Esophagus squamous epithelium (tissue), 4 donors: ENCODE data around the gene ITM2A.

ENCODE experiments used
- CTCF ChIP-seq, 6 experiments: fragments of 450-650 bp in 4 of 6; fragments of 200-600 bp in 2 of 6; sonication (generic) in 2 of 6; IDR thresholded peaks; one replicate each; pipeline ENCODE4 v1.5.1; 2016 to 2019; ENCODE audit warnings: antibody characterized with exemption in 6 of 6, mild to moderate bottlenecking in 4 of 6, moderate library complexity in 4 of 6
- POLR2A ChIP-seq, 4 donors: fragments of 450-650 bp; IDR thresholded peaks; one replicate each; pipeline ENCODE4 v1.6.1; 2017; ENCODE audit warnings: antibody characterized with exemption in 4 of 4, mild to moderate bottlenecking in 4 of 4, moderate library complexity in 3 of 4

DNA sequence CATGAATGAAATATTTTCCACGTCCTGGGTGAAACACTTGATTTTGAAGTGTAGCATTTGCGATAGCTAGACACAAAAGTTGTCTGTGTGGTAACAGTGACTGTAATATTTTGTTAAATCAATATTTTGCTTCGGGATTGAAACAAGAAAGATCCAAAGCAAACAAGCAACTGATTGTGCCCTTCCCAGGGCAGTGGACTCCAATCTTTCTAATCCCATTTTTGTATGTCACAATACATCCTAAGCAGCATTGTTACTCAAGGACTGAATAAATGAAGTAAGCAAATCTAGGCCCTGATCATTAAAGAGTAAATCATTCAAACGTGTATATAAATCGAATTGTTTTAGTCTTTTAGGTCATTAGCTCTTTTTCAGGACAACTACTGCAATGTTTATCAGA lies 2.8 kb downstream of the ITM2A start:
- no peak for TF ChIP-seq POLR2A (IDR thresholded peaks at IDR 0.05)
- no peak for TF ChIP-seq CTCF (IDR thresholded peaks at IDR 0.05)
